ENCODE measurements around the gene VPS26B. TPM values are rescaled to one million over a fixed set of nuclear protein-coding genes. Genes with fewer than 3 reads are reported as not detected.

Gene VPS26B
- total and polyA plus RNA-seq, 9 of the 15 experiments (the other 6 are each of a cell fraction or from before 2014, with no cell fraction given) = 3.5 to 43.3 (median 27.4) TPM

- no peak for TF ChIP-seq THRA (IDR thresholded peaks at IDR 0.05)
- TF ChIP-seq MCM5 (IDR thresholded peaks at IDR 0.05; ENCODE audit: low read depth) = no peak
- TF ChIP-seq ATF7 (IDR thresholded peaks at IDR 0.05) = peak; percentile 64; the same call in 1 of the 2 replicates
- TF ChIP-seq SMARCA5 (IDR thresholded peaks at IDR 0.05) = no peak
- no peak for TF ChIP-seq ZNF253 (CRISPR knock-in tag; conservative IDR thresholded peaks at IDR 0.05)
- TF ChIP-seq ZNF75A (CRISPR knock-in tag; IDR thresholded peaks at IDR 0.05) = no peak
- no peak for TF ChIP-seq ZNF318 (IDR thresholded peaks at IDR 0.05; ENCODE audit: borderline replicate concordance in 1 of 2, low read depth in 1 of 2)
- no peak; the same call in 1 of the 2 replicates for TF ChIP-seq CREB1 (IDR thresholded peaks at IDR 0.05)
- peak; percentile 35 for TF ChIP-seq CREB1 (CRISPR knock-in tag; IDR thresholded peaks at IDR 0.05)
- peak in 1 of 2 experiments; percentile 16; a peak in 1 of 3 replicates for TF ChIP-seq CBX3 (IDR thresholded peaks at IDR 0.05; ENCODE audit: borderline replicate concordance in 1 of 2, low read length in 2 of 2)
- no peak for TF ChIP-seq CUX1 (CRISPR knock-in tag; IDR thresholded peaks at IDR 0.05)
- peak; percentile 62; the same call in 1 of the 2 replicates for TF ChIP-seq ELF2 (CRISPR knock-in tag; IDR thresholded peaks at IDR 0.05)
Measured at GRCh38 chr11:134223836-134224709, at the start of gene VPS26B, which contains the start of gene NCAPD3 (continued).

Measured in K562 (cell line).